ENCODE data around the gene ELF1.
"Not testable (repeated sequence)": the region's sequence is repeated elsewhere in the genome, so short reads cannot be mapped to it uniquely, and the experiment has no call there.

The ELF1 gene

DNA sequence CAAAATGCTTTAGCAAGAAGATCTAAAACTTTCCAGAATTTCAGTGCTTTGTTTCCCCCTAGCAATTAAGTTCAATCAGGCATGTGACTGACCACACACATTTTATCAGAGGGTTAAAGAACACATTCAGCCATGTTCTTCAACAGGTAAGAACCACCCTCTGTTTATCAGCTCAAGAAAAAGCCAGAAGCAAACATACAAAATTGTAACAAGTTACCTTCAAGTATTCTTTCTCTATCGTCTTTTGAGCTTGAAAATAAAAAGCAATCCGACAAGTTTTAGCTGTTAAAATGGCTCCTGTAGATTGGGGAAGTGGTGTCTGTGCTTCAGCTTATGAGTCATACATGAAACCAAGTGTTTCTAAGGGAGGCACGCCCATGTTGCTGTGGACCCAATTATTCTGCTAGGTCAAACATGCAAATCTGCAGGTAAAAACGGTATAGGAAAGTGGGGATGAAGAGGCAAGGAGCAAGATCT is at the start of gene ELF1:
ELF1 (minus strand) TSS at position 306 of the 477 bp plus-strand sequence. CDS start 37,262 bp downstream, outside the sequence.
- DNase-seq (ENCODE audit: low spot score): no peak

- DNase-seq (ENCODE audit: low spot score): no peak
These were observed 46.0 kb upstream of the ELF1 start for GRCh38 chr13:41065078-41065477.

DNA sequence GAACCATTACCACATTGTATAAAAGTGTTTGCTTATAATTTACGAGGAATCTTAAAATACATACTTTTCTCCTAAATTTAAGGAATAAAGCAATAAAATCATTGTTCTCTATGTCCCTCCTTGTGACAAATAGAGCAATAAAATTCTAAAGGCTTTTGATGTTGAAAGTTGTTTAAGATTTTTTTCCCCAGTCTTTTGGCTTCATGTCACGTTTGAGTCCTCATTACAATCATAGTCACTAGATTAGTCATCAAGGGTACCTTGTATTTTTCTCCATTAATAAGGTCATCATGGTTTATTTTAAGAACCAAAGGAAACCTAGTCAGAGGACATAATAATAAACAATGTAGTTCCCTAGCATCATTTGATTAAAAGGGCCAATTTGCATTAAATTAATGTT is 45.4 kb upstream of the ELF1 start:
- no peak for DNase-seq (ENCODE audit: low spot score)

- DNase-seq (ENCODE audit: low spot score): no peak
These were observed 43.1 kb upstream of the ELF1 start for GRCh38 chr13:41061914-41062837.

DNA sequence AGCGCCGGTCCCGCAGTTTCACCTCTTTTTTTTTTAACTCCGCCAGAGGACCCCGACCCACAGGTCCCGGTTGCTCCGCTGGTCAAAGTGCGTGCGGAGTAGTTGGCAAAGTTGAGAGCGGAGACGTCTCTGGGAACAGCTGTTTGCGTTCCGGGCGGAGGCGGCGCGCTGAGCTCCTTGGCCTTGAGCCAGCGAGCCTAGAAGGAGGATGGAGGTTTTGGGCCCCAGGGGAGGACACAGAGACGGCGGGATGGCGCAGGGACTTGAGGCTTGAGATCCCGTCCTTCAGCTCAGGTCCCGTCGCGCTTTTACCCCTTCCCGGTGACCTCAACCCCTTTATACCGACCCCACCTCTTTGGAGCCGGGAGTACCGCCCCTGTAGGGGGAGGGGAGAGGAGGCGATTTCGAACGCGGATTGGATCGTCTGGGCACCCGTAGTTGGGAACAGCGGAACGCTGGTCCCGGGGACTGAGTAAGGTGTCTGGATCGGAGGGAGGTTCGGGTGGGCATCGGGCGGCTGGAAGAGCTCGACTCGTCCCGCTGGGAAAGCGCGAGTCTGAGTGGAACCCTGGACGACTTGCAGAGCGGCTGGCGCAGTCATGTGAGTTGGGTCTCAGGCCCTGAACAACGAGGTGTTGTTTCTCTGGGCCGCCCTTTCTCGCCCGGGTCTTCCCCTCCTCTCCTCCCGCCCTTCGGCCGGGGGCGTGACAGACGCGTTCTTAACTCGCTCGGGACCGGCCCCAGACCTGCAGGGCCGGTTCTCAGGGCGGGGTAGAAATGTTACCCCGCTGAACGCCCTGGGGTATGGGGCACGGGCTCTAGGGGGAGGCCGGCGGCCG is 42.2 kb upstream of the ELF1 start, which contains the start of gene WBP4:
WBP4 (plus strand) TSS at position 435 of the 839 bp plus-strand sequence; CDS start at position 600, 165 bp downstream.
- peak; percentile 95 for DNase-seq (ENCODE audit: low spot score)

DNA sequence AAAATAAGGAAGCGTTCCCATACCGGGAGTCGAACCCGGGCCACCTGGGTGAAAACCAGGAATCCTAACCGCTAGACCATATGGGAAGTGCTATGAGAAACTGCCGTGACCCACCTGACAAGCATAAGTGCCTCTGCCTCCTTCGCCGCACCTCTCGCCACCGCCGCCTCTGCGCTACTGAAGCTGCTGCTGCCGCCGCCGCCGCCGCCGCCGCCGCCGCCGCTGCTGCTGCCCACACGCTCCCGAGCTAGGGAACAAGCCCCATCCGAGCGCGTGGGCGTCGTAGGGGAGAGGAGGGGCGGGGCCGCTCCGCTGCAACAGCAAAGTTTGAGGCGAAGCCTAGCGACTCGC is 41.6 kb upstream of the ELF1 start:
- DNase-seq (ENCODE audit: low spot score): peak; percentile 93

GRCh38 chr13:41060082-41060723 is 41.1 kb upstream of the ELF1 start:
- peak; percentile 94 for DNase-seq (ENCODE audit: low spot score)

DNA sequence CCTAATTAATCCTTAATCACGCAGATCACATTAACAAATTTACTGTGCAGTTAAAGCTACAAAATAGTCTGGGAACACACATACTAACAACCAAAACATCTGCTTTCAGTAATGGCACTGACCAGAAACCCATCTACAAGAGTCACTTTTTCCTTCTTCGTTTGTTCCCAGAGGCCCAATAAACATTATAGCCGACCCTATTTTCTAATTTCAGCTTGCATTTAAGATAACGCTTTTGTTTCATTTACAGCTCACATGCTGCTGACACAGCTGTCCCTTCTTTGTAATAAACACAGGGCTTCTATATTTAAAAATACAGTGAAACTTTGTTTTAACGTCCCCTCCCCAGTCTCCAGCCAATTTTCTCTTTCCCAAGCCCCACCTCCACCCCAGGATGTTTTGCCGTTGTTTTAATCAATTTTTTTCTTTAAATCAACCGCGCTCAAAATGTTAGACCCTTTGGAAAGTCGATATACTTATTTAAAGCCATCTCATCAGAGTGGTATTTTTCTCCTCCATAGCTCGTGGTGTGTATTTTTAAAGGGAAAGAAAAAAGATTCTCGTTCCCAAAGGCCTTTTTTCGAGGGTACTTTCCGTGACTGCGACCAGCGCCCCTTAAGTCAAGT is 40.5 kb upstream of the ELF1 start:
- no peak for DNase-seq (ENCODE audit: low spot score)

DNA sequence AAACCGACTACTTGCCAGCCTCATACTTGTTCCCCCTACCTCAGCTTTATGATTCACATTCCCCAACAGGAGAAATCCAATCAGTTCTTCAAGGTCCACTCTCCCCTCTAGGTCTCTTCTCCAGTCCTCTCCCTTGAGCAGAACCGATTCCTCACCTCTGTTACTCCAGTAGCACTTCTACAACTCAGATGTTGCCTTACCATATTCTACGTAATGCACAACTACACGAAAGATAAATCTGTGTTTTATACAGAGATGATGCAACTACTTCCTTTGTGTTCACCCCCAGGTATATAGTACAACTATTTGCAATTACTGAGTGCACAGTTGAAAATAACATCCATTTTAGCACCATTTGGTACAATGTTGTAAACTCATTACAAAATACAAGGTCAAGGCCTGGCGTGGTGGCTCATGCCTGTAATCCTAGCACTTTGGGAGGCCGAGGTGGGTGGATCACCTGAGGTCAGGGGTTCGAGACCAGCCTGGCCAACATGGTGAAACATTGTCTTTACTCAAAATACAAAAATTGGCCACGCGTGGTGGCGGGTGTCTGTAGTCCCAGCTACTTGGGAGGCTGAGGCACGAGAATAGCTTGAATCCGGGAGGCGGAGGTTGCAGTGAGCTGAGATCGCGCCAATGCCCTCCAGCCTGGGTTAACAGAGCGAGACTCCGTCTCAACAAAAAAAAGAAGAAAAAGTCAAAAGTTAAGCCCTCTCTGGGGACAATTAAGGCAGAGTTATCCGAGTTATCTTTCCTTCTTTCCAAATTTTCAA is 39.4 kb upstream of the ELF1 start:
- DNase-seq (ENCODE audit: low spot score): no peak

- no peak for DNase-seq (ENCODE audit: low spot score)
These were observed 38.0 kb upstream of the ELF1 start for GRCh38 chr13:41056826-41057711.

- DNase-seq (ENCODE audit: low spot score): no peak
These were observed 37.1 kb upstream of the ELF1 start for GRCh38 chr13:41056194-41056593.

DNA sequence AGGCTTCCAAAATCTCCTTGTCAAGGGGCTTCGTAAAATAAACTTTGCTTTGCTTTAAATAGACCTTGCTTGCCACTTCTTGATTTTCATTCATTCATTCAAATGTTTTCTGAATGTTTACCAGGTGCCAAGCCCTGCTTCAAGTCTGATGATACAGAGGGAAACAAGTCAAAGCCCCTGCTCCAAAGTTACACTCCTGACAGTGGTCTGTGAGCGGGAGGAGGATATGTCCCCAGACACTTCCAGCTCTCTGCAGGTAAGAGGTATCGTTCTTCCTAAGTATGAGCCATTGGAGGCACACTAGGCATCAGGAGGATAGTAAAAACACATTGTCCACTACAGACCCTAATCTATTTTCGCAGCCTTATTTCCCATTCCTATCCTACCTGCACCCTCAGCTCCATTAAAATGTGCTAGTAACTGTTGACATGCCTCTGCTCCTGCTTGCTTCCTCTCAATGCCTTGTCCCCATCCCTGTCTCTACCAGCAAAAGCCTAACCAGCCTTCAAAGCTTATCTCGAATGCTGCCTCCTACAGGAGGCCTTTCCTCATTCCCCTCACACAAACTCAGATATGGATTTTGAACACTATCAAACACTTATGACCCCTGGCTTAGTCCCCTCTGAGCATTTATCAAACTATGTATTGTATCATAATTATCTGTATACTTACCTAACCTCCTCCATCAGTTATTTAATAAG is 36.0 kb upstream of the ELF1 start:
- no peak for DNase-seq (ENCODE audit: low spot score)

DNA sequence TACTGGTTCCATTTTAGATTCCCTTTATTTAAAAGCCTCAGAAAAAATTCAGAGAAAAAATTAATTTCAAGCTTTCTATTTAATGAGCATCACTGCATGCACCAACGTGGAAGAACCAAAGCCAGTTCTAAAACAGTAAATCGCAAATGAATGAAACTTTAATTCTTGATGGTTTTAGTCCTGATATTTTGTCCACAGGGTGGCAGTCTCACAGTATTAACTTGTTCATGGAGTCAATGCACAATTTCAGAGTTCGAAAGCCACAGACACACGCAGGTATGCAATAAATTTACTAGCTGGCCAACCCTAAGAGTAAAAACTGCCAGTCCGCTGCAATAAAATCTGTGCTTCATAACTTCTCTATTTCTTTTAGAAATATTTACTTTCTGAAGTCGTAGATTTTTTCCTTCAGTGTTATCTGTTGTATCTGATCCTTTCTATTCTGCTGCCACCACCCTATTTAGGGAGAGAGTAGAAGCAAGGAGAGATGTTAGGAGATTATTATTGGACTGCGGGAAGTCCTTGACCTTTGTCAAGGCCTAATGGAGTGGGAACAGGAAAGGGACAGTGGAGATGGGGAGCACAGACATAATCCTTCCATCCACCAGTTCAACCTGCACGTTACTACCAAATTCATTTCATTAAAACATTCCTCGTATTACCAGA is 35.2 kb upstream of the ELF1 start:
- DNase-seq (ENCODE audit: low spot score): no peak

DNA sequence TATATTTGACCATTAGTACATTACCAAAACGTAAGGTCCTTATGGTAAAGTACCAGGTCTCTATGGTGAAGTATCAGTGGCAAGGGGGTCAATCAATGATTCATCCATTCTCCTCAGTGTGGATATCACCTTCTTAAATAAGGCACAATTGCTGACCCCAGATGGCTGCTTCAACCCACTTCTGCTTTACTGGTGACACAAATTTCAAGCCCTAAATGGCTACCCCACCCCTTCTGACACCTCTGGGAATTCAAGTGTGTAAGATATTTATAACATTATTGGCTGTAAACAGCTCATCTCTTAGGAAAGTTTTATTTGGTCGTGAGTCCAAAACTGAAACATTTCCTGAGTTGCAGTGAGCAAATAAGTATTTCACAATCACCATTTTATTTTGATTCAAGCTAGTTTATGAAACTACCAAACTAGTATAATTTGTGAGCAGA is 34.3 kb upstream of the ELF1 start:
- no peak for DNase-seq (ENCODE audit: low spot score)

- DNase-seq (ENCODE audit: low spot score): no peak
These were observed 33.3 kb upstream of the ELF1 start for GRCh38 chr13:41052441-41052840.

DNA sequence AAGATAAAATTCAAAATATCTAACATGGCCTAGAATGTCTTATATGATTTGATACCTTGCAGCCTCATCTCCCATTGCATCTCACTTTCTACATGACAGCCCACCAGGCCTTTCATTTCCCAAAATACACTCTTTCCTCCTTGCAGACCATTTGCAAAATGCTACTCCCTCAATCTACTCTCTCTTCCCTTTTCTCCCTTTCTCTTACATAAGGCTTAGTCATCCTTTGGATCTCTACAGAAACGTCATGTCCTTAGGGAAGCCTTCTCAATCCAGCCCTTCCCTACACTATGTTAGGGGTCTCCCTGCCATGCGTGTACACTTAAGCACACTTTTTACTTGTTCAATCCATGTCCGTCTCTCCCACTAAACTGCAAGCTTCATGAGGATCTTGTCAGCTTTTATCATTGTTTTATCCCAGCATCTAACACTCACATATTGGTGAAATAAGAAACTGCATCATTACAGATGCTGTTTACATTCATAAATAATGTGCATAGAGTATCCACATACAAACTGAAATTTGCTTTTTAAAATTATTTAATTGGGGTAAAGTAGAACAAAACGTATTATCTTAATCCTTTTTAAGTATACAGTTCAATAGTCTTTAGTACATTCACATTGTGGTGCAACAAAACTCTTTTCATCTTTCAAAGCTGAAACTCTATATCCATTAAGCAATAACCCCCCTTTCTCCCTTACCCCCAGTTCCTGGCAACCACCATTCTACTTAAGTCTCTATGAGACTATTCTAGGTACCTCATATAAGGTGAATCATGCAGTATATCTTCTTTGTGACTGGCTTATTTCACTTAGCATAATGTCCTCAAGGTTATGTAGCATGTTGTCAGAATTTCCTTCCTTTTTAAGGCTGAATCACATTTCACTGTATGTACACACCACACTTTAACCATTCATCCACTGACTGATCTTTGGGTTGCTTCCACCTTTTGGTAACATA is 30.6 kb upstream of the ELF1 start:
- no peak for DNase-seq (ENCODE audit: low spot score)

DNA sequence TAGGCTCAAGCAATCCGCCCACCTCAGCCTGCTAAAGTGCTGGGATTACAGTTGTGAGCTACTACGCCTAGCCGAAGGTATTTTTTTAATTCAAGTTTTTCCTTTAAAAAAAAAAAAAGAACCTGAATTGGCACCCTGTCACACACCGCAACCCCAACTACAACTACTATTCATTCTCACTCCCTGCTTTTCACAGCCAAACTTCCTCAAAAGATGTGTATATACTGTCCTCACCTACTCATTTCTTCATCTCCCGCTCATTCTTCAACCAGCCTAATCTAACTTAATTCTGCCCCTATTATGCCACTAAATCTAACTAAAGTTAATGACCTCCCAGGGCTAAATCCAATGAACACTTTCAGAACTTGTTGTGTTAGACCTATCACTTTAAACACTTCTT is 29.5 kb upstream of the ELF1 start:
- DNase-seq (ENCODE audit: low spot score): no peak

GRCh38 chr13:41042419-41042818 is 23.3 kb upstream of the ELF1 start:
- DNase-seq (ENCODE audit: low spot score): not testable (repeated sequence)

All from ecto neural progenitor cell (in vitro differentiated cells).